Esophagus muscularis mucosa (tissue), 4 donors: ENCODE measurements around the gene ROPN1. TPM values are rescaled to one million over a fixed set of nuclear protein-coding genes. Genes with fewer than 3 reads are reported as not detected.

Source experiments
- DNase-seq: peaks from one replicate; pipeline ENCODE4 v3.0.0-alpha.2; 2017; ENCODE audit errors: extremely low spot score
- H3K27ac ChIP-seq, 4 donors: fragments of 200-600 bp; sonication (generic); replicated peaks in 1 of 4; 1 replicate in 3 of 4; 2 replicates in 1 of 4; pipeline ENCODE4 v1.5.1; 2016 to 2019; ENCODE audit warnings: mild to moderate bottlenecking in 1 of 4
- H3K27me3 ChIP-seq, 4 donors: fragments of 200-600 bp; sonication (generic); one replicate each; pipeline versions ENCODE4 v1.5.1 to v1.6.0; 2016 to 2019
- H3K36me3 ChIP-seq, 4 donors: fragments of 200-600 bp; sonication (generic); one replicate each; pipeline ENCODE4 v1.5.1; 2016 to 2019
- H3K4me1 ChIP-seq, 4 donors: fragments of 200-600 bp; sonication (generic); one replicate each; pipeline ENCODE4 v1.5.1; 2016 to 2019
- H3K4me3 ChIP-seq, 4 donors: fragments of 200-600 bp; sonication (generic); 1 replicate in 2 of 4; 2 replicates in 2 of 4; pipeline ENCODE4 v1.5.1; 2016 to 2019; ENCODE audit warnings: mild to moderate bottlenecking in 4 of 4, moderate library complexity in 1 of 4
- H3K9me3 ChIP-seq, 4 donors: fragments of 200-600 bp; sonication (generic); 1 replicate in 3 of 4; 2 replicates in 1 of 4; pipeline ENCODE4 v1.5.1; 2016 to 2019
- EP300 ChIP-seq: sonication (generic); formaldehyde crosslinking; IDR thresholded peaks from one replicate; pipeline ENCODE4 v1.6.1; 2017; ENCODE audit warnings: antibody characterized with exemption
- POLR2A ChIP-seq: fragments of 450-650 bp; IDR thresholded peaks from one replicate; pipeline ENCODE4 v1.6.1; 2017; ENCODE audit warnings: antibody characterized with exemption, moderate library complexity, mild to moderate bottlenecking, low read depth
- POLR2AphosphoS5 ChIP-seq, 2 donors: sonication (generic); formaldehyde crosslinking; IDR thresholded peaks; one replicate each; pipeline ENCODE4 v1.6.1; 2017; ENCODE audit warnings: antibody characterized with exemption in 2 of 2
- WGBS: methylation state at CpG from one replicate; pipeline ENCODE4 v1.1.5; 2018; 5-methylcytosine and 5-hydroxymethylcytosine counted together
- intact Hi-C: fragments of 100-400 bp; cut with DNase I; formaldehyde crosslinking; loops from one replicate; pipeline ENCODE4 v1.15.1; 2023
- total RNA-seq, 4 donors: library from RNA; depleted of rRNA; stranded (reverse); fragments of >200 nt; gene quantifications; one replicate each; pipeline versions ENCODE4 v1.1.0 to v1.2.1, GENCODE V29; 2016
- TF ChIP-seq, protein P1 (sequence below), 3 experiments: fragments of 200-600 bp in 2 of 3; fragments of 450-650 bp in 1 of 3; sonication (generic) in 2 of 3; IDR thresholded peaks; one replicate each; pipeline ENCODE4 v1.5.1; 2017 to 2019; ENCODE audit warnings: antibody characterized with exemption in 3 of 3, mild to moderate bottlenecking in 2 of 3, moderate library complexity in 1 of 3

The ROPN1 gene
- total RNA-seq, 4 donors from 2014 or later = not detected

DNA sequence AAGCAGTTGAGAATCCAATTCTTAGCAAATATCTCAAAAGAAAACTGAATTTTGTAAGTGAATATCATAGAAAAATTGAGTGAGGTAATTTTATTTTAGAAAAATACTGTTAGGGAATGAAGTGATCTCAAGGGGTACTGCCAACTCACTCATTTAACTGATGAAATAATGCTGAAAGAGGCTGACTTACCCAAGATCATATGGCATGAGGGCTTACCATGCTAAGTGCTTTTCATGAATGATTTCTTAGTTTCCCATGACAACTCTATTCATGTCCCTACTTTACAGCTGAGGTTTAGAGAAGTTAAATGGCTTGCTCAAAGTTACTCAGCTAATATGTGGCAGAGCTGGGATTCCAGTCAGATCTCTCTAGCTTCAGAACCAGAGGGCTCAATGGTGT, 61.5 kb downstream of the ROPN1 start:
- Histone ChIP-seq H3K9me3 (no peaks in the 10 kb centered on the region), H3K4me1 (no peaks in the 10 kb centered on the region), H3K27me3 (no peaks in the 10 kb centered on the region), H3K36me3 (peaks cover 0 to 47% (median 15%) of the 10 kb centered on the region in 4 donors), H3K27ac (no peak overlapping the region), H3K4me3 (no peak overlapping the region)
- DNase-seq = no peak
- TF ChIP-seq, protein P1, sequence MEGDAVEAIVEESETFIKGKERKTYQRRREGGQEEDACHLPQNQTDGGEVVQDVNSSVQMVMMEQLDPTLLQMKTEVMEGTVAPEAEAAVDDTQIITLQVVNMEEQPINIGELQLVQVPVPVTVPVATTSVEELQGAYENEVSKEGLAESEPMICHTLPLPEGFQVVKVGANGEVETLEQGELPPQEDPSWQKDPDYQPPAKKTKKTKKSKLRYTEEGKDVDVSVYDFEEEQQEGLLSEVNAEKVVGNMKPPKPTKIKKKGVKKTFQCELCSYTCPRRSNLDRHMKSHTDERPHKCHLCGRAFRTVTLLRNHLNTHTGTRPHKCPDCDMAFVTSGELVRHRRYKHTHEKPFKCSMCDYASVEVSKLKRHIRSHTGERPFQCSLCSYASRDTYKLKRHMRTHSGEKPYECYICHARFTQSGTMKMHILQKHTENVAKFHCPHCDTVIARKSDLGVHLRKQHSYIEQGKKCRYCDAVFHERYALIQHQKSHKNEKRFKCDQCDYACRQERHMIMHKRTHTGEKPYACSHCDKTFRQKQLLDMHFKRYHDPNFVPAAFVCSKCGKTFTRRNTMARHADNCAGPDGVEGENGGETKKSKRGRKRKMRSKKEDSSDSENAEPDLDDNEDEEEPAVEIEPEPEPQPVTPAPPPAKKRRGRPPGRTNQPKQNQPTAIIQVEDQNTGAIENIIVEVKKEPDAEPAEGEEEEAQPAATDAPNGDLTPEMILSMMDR (IDR thresholded peaks at IDR 0.05) = no peak
- TF ChIP-seq POLR2AphosphoS5 (IDR thresholded peaks at IDR 0.05) (no peak), POLR2A (no peak), EP300 (no peak)
- intact Hi-C loops = no loop called here

DNA sequence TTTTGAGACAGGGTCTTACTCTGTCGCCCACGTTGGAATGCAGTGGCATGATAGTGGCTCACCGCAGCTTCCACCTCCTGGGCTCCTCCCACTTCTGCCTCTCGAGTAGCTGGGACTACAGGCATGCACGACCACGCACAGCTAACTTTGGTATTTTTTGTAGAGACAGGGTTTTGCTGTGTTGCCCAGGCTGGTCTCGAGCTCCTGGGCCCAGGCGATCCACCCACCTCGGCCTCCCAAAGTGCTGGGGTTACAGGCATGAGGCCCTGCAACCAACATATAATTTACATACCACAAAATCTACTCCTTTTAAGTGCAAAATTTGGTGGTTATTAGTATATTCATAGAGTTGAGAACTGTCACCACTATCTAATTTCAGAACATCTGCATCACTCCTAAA, 62.6 kb downstream of the ROPN1 start:
- H3K27me3 ChIP-seq = no peaks in the 10 kb centered on the region
- intact Hi-C loops = no loop called here
- no peak for DNase-seq
- H3K27ac ChIP-seq = no peak overlapping the region
- no peak overlapping the region for H3K4me3 ChIP-seq
- 98% methylated on average over 9 of the region's 9 CpGs for WGBS
- no peaks in the 10 kb centered on the region for H3K4me1 ChIP-seq
- no peaks in the 10 kb centered on the region for H3K9me3 ChIP-seq
- TF ChIP-seq, protein P1 (IDR thresholded peaks at IDR 0.05) = no peak
- TF ChIP-seq POLR2AphosphoS5 (IDR thresholded peaks at IDR 0.05) (no peak), POLR2A (no peak), EP300 (no peak)
- H3K36me3 ChIP-seq = peaks cover 0 to 53% (median 15%) of the 10 kb centered on the region in 4 donors

DNA sequence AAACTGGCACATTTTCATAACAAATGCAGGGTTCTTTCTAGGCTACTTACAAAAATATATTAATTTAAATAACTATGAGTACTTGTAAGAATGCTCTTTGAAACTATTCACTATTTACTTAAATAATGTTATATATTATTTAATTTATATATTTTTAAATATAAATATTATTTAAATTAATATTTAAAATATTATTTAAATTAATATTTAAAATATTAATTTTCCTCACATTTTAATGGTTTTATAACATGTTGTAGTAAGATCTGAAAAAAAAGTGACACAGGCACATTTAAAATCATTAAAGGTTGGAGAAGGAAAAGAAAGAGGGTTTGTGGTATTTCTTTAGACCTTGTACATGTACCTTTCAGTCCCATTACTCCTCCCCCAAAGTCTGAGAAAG, 65.5 kb downstream of the ROPN1 start:
- TF ChIP-seq, protein P1 (IDR thresholded peaks at IDR 0.05) = no peak
- TF ChIP-seq EP300 (no peak), POLR2AphosphoS5 (IDR thresholded peaks at IDR 0.05) (no peak), POLR2A (no peak)
- peaks cover 0 to 38% (median 9%) of the 10 kb centered on the region in 4 donors for H3K36me3 ChIP-seq
- H3K9me3 ChIP-seq = peaks cover 0 to 5% (median 0%) of the 10 kb centered on the region in 4 donors

DNA sequence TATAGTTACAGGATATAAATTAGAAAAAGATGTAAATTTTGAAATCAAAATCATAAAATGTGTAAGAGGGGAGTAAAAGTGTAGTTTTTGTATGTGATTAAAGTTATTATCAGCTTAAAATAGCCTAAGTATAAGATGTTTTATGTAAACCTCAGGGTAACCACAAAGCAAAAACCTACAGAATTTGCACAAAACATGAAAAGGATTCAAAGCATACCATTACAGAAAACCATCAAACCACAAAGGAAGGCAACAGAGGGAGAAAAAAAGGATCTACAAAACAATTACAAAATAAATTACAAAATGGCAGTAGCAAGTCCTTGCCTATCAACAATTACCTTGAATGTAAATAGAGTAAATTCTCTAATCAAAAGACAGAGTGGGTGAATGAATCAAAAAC, 71.1 kb downstream of the ROPN1 start:
- Histone ChIP-seq H3K4me3 (no peak overlapping the region), H3K9me3 (peaks cover 0 to 18% (median 7%) of the 10 kb centered on the region in 4 donors), H3K4me1 (no peaks in the 10 kb centered on the region), H3K27me3 (no peaks in the 10 kb centered on the region), H3K36me3 (peaks cover 0 to 41% (median 4%) of the 10 kb centered on the region in 4 donors), H3K27ac (no peak overlapping the region)
- intact Hi-C loops = no loop called here
- DNase-seq = no peak
- TF ChIP-seq POLR2AphosphoS5 (IDR thresholded peaks at IDR 0.05) (no peak), POLR2A (no peak), EP300 (no peak)
- TF ChIP-seq, protein P1 (IDR thresholded peaks at IDR 0.05) = no peak

More for the DNA sequence above, 65.5 kb downstream of the ROPN1 start:
- Histone ChIP-seq H3K4me3 (no peak overlapping the region), H3K27ac (no peak overlapping the region), H3K4me1 (no peaks in the 10 kb centered on the region), H3K27me3 (no peaks in the 10 kb centered on the region)
- intact Hi-C loops = no loop called here
- DNase-seq = no peak

DNA sequence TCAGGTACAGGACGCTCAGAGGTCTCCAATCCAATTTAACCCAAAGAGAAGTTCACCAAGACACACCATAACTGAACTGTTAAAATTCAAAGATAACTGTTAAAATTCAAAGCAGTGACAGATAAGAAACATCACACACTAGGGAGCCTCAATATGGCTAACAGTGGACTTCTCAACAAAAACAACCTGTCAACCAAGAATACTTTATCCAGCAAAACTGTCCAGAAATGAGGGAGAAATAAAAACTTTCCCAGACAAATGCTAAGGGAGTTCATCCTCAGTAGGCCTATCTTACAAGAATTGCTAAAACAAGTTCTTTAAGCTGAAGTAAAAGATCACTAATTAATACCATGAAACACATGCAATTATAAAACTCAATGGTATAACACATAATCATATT, 71.5 kb downstream of the ROPN1 start:
- Histone ChIP-seq H3K4me3 (no peak overlapping the region), H3K36me3 (peaks cover 0 to 36% (median 4%) of the 10 kb centered on the region in 4 donors), H3K4me1 (no peaks in the 10 kb centered on the region), H3K27ac (no peak overlapping the region), H3K9me3 (peaks cover 0 to 18% (median 7%) of the 10 kb centered on the region in 4 donors), H3K27me3 (no peaks in the 10 kb centered on the region)
- intact Hi-C loops = no loop called here
- WGBS = 94% methylated on average over 1 of the region's 1 CpG
- TF ChIP-seq POLR2AphosphoS5 (IDR thresholded peaks at IDR 0.05) = no peak
- TF ChIP-seq EP300 = no peak
- TF ChIP-seq, protein P1 (IDR thresholded peaks at IDR 0.05) = no peak
- TF ChIP-seq POLR2A = no peak
- no peak for DNase-seq
